ENCODE measurements around the gene ARHGAP6.
A peak's percentile ranks its signal among the peaks of the same experiment; 100 is the strongest.

- TF ChIP-seq CTCF (IDR thresholded peaks at IDR 0.05; ENCODE audit: low read length) (peak; percentile 53), EZH2phosphoT487 (IDR thresholded peaks at IDR 0.05; ENCODE audit: low read length) (no peak)
Measured at GRCh38 chrX:11427453-11428071, 238.2 kb downstream of the ARHGAP6 start.
